Keratinocyte (primary cell): ENCODE data around the gene SCTR. TPM values are rescaled to one million over a fixed set of nuclear protein-coding genes. Genes with fewer than 3 reads are reported as not detected.

Experiments
- DNase-seq: peaks from one replicate; pipeline ENCODE4 v3.0.0-alpha.2; 2011; ENCODE audit warnings: low read depth, missing footprints, low spot score
- FAIRE-seq: peaks from 2 replicates; lab custom pipeline; 2011; peaks lifted over from hg19 to GRCh38; lab: Jason Lieb, UNC
- H2AFZ ChIP-seq: 2 replicates; pipeline ENCODE4 v1.6.0; 2012; ENCODE audit warnings: low read length, control low read depth, inconsistent platforms; ENCODE audit not compliant: control insufficient read depth
- H3K27ac ChIP-seq: 2 replicates; pipeline ENCODE4 v1.5.1; 2011; ENCODE audit warnings: low read length; ENCODE audit not compliant: control insufficient read depth, insufficient read depth
- H3K27me3 ChIP-seq: 3 replicates; pipeline ENCODE4 v1.6.0; 2011; ENCODE audit warnings: low read length; ENCODE audit not compliant: control insufficient read depth, insufficient read depth; ENCODE audit errors: extremely low read depth
- H3K36me3 ChIP-seq, 2 experiments: 2 replicates in 1 of 2; 3 replicates in 1 of 2; pipeline ENCODE4 v1.5.1; 2011; ENCODE audit warnings: low read length in 2 of 2, mild to moderate bottlenecking in 1 of 2; ENCODE audit not compliant: control insufficient read depth in 2 of 2, insufficient read depth in 2 of 2; ENCODE audit errors: extremely low read depth in 1 of 2
- H3K4me1 ChIP-seq: 3 replicates; pipeline ENCODE4 v1.5.1; 2011; ENCODE audit warnings: low read length; ENCODE audit not compliant: control insufficient read depth, insufficient read depth; ENCODE audit errors: extremely low read depth
- H3K4me2 ChIP-seq: 3 replicates; pipeline ENCODE4 v1.6.0; 2011; ENCODE audit warnings: low read depth, low read length; ENCODE audit not compliant: control insufficient read depth, insufficient read depth; ENCODE audit errors: extremely low read depth
- H3K4me3 ChIP-seq, 3 experiments: fragments of 200-600 bp in 1 of 3; sonication (generic) in 1 of 3; 2 replicates in 2 of 3; 3 replicates in 1 of 3; pipeline ENCODE4 v1.5.1; 2011 to 2016; ENCODE audit warnings: low read length in 3 of 3, mild to moderate bottlenecking in 3 of 3, control low read depth in 2 of 3, inconsistent platforms in 1 of 3, low read depth in 1 of 3, mixed read lengths in 1 of 3, mixed run types in 1 of 3, moderate library complexity in 1 of 3; ENCODE audit not compliant: control insufficient read depth in 2 of 3, insufficient read depth in 2 of 3; ENCODE audit errors: extremely low read depth in 1 of 3
- H3K79me2 ChIP-seq: 2 replicates; pipeline ENCODE4 v1.6.0; 2012; ENCODE audit warnings: low read length; ENCODE audit not compliant: control insufficient read depth, insufficient read depth
- H3K9ac ChIP-seq: 3 replicates; pipeline ENCODE4 v1.6.0; 2011; ENCODE audit warnings: low read length; ENCODE audit not compliant: control insufficient read depth, insufficient read depth; ENCODE audit errors: extremely low read depth
- H3K9me1 ChIP-seq: 3 replicates; pipeline ENCODE4 v1.6.0; 2011; ENCODE audit warnings: low read length; ENCODE audit not compliant: control insufficient read depth, insufficient read depth; ENCODE audit errors: extremely low read depth
- H3K9me3 ChIP-seq: 2 replicates; pipeline ENCODE4 v1.5.1; 2012; ENCODE audit warnings: low read depth, low read length; ENCODE audit not compliant: control insufficient read depth
- H4K20me1 ChIP-seq: 3 replicates; pipeline ENCODE4 v1.6.0; 2011; ENCODE audit warnings: low read length; ENCODE audit not compliant: control insufficient read depth, insufficient read depth; ENCODE audit errors: extremely low read depth
- EZH2 ChIP-seq: IDR thresholded peaks from one replicate; pipeline ENCODE4 v1.6.1; 2012; ENCODE audit warnings: inconsistent platforms, mild to moderate bottlenecking, low read length, moderate library complexity
- dilution Hi-C: fragments of 300-500 bp; cut with MboI; formaldehyde crosslinking; loops from one replicate; pipeline ENCODE4 v1.7.0; 2020; ENCODE audit warnings: low sequenced_read_pairs; ENCODE audit not compliant: extremely low pct_ligation_motif_present
- polyA plus RNA-seq, 5 experiments: library from polyadenylated mRNA; depleted of rRNA in 3 of 5; stranded (reverse) in 3 of 5; stranded (forward) in 1 of 5; unstranded in 1 of 5; fragments of >200 nt; gene quantifications; 1 replicate in 1 of 5; 2 replicates in 3 of 5; 3 replicates in 1 of 5; pipeline versions ENCODE4 v1.2.1 to v1.2.3, GENCODE V29; 2011 to 2012; ENCODE audit warnings: missing spikeins in 2 of 5, low read depth in 1 of 5, low replicate concordance in 1 of 5
- TF ChIP-seq, protein P1 (sequence below), 3 experiments: IDR thresholded peaks in 1 of 3; conservative IDR thresholded peaks in 1 of 3; optimal IDR thresholded peaks in 1 of 3; 2 replicates in 2 of 3; 3 replicates in 1 of 3; pipeline versions ENCODE3 to v1.5.1; 2011; ENCODE audit warnings: low read length in 3 of 3, mild to moderate bottlenecking in 3 of 3, moderate library complexity in 2 of 3, control low read depth in 1 of 3, inconsistent platforms in 1 of 3; ENCODE audit not compliant: insufficient read depth in 2 of 3; ENCODE audit errors: extremely low read depth in 1 of 3

SCTR gene
- polyA plus RNA-seq, 1 donor (not counting 4 experiments of a cell fraction or from before 2014, with no cell fraction given), result not detected

GRCh38 chr2:119442850-119443249 is 81.4 kb downstream of the SCTR start:
- no peak overlapping the region for H3K4me3 ChIP-seq
- H3K36me3 ChIP-seq, result no peaks in the 10 kb centered on the region
- H3K9me3 ChIP-seq, result no peaks in the 10 kb centered on the region
- no peak overlapping the region for H3K9ac ChIP-seq
- no peak overlapping the region for H3K4me2 ChIP-seq
- H3K9me1 ChIP-seq, result no peaks in the 10 kb centered on the region
- H4K20me1 ChIP-seq, result no peaks in the 10 kb centered on the region
- DNase-seq (no peak), FAIRE-seq (no peak)
- peaks cover 10% of the 10 kb centered on the region for H3K27me3 ChIP-seq
- dilution Hi-C loops, result no loop called here
- H3K79me2 ChIP-seq, result no peaks in the 10 kb centered on the region
- no peak for TF ChIP-seq EZH2
- TF ChIP-seq, protein P1, sequence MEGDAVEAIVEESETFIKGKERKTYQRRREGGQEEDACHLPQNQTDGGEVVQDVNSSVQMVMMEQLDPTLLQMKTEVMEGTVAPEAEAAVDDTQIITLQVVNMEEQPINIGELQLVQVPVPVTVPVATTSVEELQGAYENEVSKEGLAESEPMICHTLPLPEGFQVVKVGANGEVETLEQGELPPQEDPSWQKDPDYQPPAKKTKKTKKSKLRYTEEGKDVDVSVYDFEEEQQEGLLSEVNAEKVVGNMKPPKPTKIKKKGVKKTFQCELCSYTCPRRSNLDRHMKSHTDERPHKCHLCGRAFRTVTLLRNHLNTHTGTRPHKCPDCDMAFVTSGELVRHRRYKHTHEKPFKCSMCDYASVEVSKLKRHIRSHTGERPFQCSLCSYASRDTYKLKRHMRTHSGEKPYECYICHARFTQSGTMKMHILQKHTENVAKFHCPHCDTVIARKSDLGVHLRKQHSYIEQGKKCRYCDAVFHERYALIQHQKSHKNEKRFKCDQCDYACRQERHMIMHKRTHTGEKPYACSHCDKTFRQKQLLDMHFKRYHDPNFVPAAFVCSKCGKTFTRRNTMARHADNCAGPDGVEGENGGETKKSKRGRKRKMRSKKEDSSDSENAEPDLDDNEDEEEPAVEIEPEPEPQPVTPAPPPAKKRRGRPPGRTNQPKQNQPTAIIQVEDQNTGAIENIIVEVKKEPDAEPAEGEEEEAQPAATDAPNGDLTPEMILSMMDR (optimal IDR thresholded peaks at IDR 0.05 in 1 of 3, IDR thresholded peaks at IDR 0.05 in 1 of 3, conservative IDR thresholded peaks at IDR 0.05 in 1 of 3; ENCODE audit: extremely low read depth in 1 of 3, insufficient read depth in 2 of 3, low read length in 3 of 3), result no peak
- no peak overlapping the region for H2AFZ ChIP-seq
- no peak overlapping the region for H3K27ac ChIP-seq
- H3K4me1 ChIP-seq, result no peaks in the 10 kb centered on the region

DNA sequence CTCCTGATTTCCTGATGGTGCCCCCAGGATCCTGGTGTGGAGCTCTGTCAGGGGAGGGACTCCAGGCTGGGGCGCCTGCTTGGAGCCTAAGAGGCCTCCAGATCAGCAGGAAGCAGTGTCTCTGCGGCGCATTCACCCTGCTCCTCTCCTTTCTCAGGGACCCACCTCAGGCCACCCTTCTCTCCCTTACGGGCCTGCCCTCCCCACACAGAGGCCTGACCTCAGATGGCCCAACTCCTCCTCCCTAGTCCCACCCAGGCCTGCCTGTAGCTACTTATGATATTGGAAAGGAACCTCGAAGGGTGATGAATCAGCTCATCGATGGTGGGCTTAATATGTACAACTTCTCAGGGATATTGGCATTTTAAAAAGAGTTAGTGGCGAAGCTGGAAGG is 82.1 kb downstream of the SCTR start:
- H3K27me3 ChIP-seq, result peaks cover 10% of the 10 kb centered on the region
- FAIRE-seq, result no peak

More for the DNA sequence above, 82.1 kb downstream of the SCTR start:
- H3K36me3 ChIP-seq, result no peaks in the 10 kb centered on the region
- H3K79me2 ChIP-seq, result no peaks in the 10 kb centered on the region
- no peak overlapping the region for H2AFZ ChIP-seq
- no peak overlapping the region for H3K9ac ChIP-seq
- H3K4me3 ChIP-seq, result no peak overlapping the region
- H3K9me3 ChIP-seq, result no peaks in the 10 kb centered on the region
- H3K4me2 ChIP-seq, result no peak overlapping the region
- TF ChIP-seq, protein P1 (optimal IDR thresholded peaks at IDR 0.05 in 1 of 3, IDR thresholded peaks at IDR 0.05 in 1 of 3, conservative IDR thresholded peaks at IDR 0.05 in 1 of 3; ENCODE audit: extremely low read depth in 1 of 3, insufficient read depth in 2 of 3, low read length in 3 of 3), result no peak
- no peak for TF ChIP-seq EZH2
- dilution Hi-C loops, result no loop called here
- no peaks in the 10 kb centered on the region for H3K9me1 ChIP-seq
- no peaks in the 10 kb centered on the region for H3K4me1 ChIP-seq
- DNase-seq, result no peak
- H3K27ac ChIP-seq, result no peak overlapping the region
- no peaks in the 10 kb centered on the region for H4K20me1 ChIP-seq
